Right atrium auricular region (tissue), 2 donors: ENCODE measurements around the gene RERE. TPM values are rescaled to one million over a fixed set of nuclear protein-coding genes. Genes with fewer than 3 reads are reported as not detected.

Source experiments
- DNase-seq: peaks from one replicate; pipeline ENCODE4 v3.0.0-alpha.2; 2019; ENCODE audit warnings: low spot score
- H3K27ac ChIP-seq, 2 donors: fragments of 200-600 bp; sonication (generic); 1 replicate in 1 of 2; 2 replicates in 1 of 2; pipeline ENCODE4 v1.5.1; 2016 to 2019
- H3K27me3 ChIP-seq, 2 donors: fragments of 200-600 bp; sonication (generic); one replicate each; pipeline versions ENCODE4 v1.5.1 to v1.6.0; 2017 to 2019
- H3K36me3 ChIP-seq: fragments of 200-600 bp; sonication (generic); one replicate; pipeline ENCODE4 v1.5.1; 2016
- H3K4me1 ChIP-seq, 2 donors: fragments of 200-600 bp; sonication (generic); one replicate each; pipeline versions ENCODE4 v1.5.1 to v1.6.0; 2017 to 2019
- H3K4me3 ChIP-seq, 2 donors: fragments of 200-600 bp; sonication (generic); 1 replicate in 1 of 2; 2 replicates in 1 of 2; pipeline ENCODE4 v1.5.1; 2017 to 2019; ENCODE audit warnings: mild to moderate bottlenecking in 1 of 2, moderate library complexity in 1 of 2
- H3K9me3 ChIP-seq, 2 donors: fragments of 200-600 bp; sonication (generic); one replicate each; pipeline ENCODE4 v1.5.1; 2019
- CTCF ChIP-seq, 2 donors: fragments of 200-600 bp; sonication (generic); IDR thresholded peaks; one replicate each; pipeline ENCODE4 v1.5.1; 2019; ENCODE audit warnings: antibody characterized with exemption in 2 of 2
- total RNA-seq, 2 donors: library from RNA; depleted of rRNA; stranded (reverse); fragments of >200 nt; gene quantifications; one replicate each; pipeline ENCODE4 v1.1.0, GENCODE V29; 2016

The RERE gene
- total RNA-seq, 2 donors from 2014 or later = 99.8 to 125 TPM

DNA sequence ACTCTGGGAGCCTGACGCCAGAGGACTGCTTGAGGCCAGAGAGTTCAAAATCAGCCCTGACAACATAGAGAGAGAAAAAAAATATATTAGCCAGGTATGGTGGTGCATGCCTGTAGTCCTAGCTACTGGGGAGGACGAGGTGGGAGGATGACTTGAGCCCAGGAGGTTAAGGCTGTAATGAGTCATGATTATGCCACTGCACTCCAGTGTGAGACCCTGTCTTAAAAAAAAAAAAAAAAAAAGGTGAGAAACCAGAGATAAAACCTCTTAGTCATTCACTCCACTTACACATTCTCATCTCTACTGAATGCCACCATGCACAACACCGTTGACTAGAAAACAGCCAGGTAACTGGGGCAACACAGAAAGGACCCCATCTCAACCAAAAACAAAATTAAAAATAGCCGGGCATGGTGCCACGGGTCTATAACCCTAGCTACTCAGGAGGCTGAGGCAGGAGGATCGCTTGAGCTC, 321.5 kb downstream of the RERE start:
- Histone ChIP-seq H3K9me3 (no peaks in the 10 kb centered on the region), H3K27ac (peak overlapping the region in 1 of 2 donors; percentile 64), H3K36me3 (peaks cover 12% of the 10 kb centered on the region), H3K27me3 (no peaks in the 10 kb centered on the region), H3K4me1 (peaks cover 0 to 36% of the 10 kb centered on the region in 2 donors), H3K4me3 (no peak overlapping the region)
- DNase-seq = no peak
- TF ChIP-seq CTCF (IDR thresholded peaks at IDR 0.05) = no peak

GRCh38 chr1:8494681-8495080, 322.8 kb downstream of the RERE start:
- peak overlapping the region; percentile 18 to 32 for H3K27ac ChIP-seq
- peaks cover 0 to 36% of the 10 kb centered on the region in 2 donors for H3K4me1 ChIP-seq
- no peaks in the 10 kb centered on the region for H3K27me3 ChIP-seq

DNA sequence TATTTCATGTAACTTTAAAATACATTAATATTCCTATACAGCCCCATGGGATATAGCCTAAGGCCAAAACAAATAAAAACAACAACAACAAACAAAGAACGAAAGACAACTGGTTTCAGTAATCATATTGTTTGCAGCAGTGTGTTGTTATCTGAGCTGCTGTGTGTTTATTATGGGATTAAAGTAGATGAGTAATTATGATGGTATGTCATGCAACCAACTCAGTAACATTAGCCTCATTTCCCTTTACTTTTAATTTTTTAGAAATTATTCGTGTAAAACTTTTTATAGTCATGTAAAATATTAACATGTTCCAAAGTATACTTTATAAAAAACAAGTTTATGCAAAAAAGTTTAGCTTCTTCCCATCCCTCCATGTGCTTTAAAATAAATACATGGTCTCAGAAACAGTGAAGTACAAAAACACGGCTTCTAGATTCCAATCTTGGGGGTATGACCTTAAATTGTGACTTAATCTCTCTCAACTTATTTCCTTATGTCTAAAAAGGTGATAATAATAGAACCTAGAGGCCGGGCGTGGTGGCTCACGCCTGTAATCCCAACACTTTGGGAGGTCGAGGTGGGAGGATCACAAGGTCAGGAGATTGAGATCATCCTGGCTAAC, 323.4 kb downstream of the RERE start:
- no peaks in the 10 kb centered on the region for H3K27me3 ChIP-seq
- no peak for DNase-seq
- H3K27ac ChIP-seq = peak overlapping the region; percentile 32
- peaks cover 12% of the 10 kb centered on the region for H3K36me3 ChIP-seq
- H3K4me3 ChIP-seq = no peak overlapping the region
- peaks cover 0 to 36% of the 10 kb centered on the region in 2 donors for H3K4me1 ChIP-seq
- H3K9me3 ChIP-seq = no peaks in the 10 kb centered on the region
- no peak for TF ChIP-seq CTCF (IDR thresholded peaks at IDR 0.05)

More at GRCh38 chr1:8494681-8495080, 322.8 kb downstream of the RERE start:
- Histone ChIP-seq H3K36me3 (peaks cover 12% of the 10 kb centered on the region), H3K4me3 (no peak overlapping the region), H3K9me3 (no peaks in the 10 kb centered on the region)
- DNase-seq = no peak
- no peak for TF ChIP-seq CTCF (IDR thresholded peaks at IDR 0.05)

GRCh38 chr1:8487249-8487648, 330.2 kb downstream of the RERE start:
- DNase-seq = no peak
- TF ChIP-seq CTCF (IDR thresholded peaks at IDR 0.05) = no peak
- Histone ChIP-seq H3K9me3 (no peaks in the 10 kb centered on the region), H3K36me3 (no peaks in the 10 kb centered on the region), H3K27ac (no peak overlapping the region), H3K4me3 (no peak overlapping the region), H3K27me3 (no peaks in the 10 kb centered on the region), H3K4me1 (no peaks in the 10 kb centered on the region)

GRCh38 chr1:8486047-8486446, 331.4 kb downstream of the RERE start:
- Histone ChIP-seq H3K36me3 (no peaks in the 10 kb centered on the region), H3K9me3 (no peaks in the 10 kb centered on the region), H3K27ac (no peak overlapping the region), H3K4me1 (no peaks in the 10 kb centered on the region), H3K27me3 (no peaks in the 10 kb centered on the region), H3K4me3 (no peak overlapping the region)
- DNase-seq = no peak
- no peak for TF ChIP-seq CTCF (IDR thresholded peaks at IDR 0.05)

DNA sequence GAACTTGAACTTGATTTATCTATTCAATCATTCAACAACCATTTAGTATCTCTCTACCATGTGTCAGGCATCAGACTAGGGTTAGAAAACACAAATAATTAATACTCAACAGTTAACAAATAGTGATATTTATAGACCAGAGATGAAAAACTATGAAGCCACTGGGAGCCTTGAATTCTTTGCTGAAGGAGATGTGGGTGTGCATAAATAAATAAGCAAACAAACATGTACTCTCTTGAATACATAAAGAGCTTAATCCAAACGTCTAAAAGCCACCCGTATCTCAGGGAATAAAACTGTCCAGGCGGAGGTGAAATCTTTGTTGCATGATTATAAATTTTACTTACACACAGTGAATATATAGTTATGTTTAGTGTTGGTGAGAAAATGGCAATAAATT, 333.9 kb downstream of the RERE start:
- no peak overlapping the region for H3K27ac ChIP-seq
- H3K4me3 ChIP-seq = no peak overlapping the region
- no peak for DNase-seq
- no peaks in the 10 kb centered on the region for H3K9me3 ChIP-seq
- H3K36me3 ChIP-seq = no peaks in the 10 kb centered on the region
- TF ChIP-seq CTCF (IDR thresholded peaks at IDR 0.05) = no peak
- no peaks in the 10 kb centered on the region for H3K27me3 ChIP-seq
- peaks cover 0 to under 1% of the 10 kb centered on the region in 2 donors for H3K4me1 ChIP-seq
